HepG2 (cell line): Measurements from ENCODE around the gene PPARA.

Source experiments
- CTCF ChIP-seq: sonication (generic); formaldehyde crosslinking; IDR thresholded peaks from 2 replicates; pipeline ENCODE4 v1.5.0; 2020; ENCODE audit warnings: mild to moderate bottlenecking, missing genetic modification reagents, moderate library complexity
- SIX4 ChIP-seq: sonication (generic); formaldehyde crosslinking; IDR thresholded peaks from 2 replicates; pipeline ENCODE4 v1.4.0; 2020; ENCODE audit warnings: missing genetic modification reagents

- no peak for TF ChIP-seq CTCF (CRISPR knock-in tag)
- TF ChIP-seq SIX4 (CRISPR knock-in tag): no peak
These were observed 131.7 kb downstream of the PPARA start for GRCh38 chr22:46281866-46282678.
